NK-92 (cell line): ENCODE results near the gene HLA-DMA.

ENCODE experiments used
- DNase-seq: peaks from one replicate; lab custom pipeline; 2025; ENCODE audit not compliant: unreplicated experiment; lab: John Stamatoyannopoulos, UW

HLA-DMA gene

DNA sequence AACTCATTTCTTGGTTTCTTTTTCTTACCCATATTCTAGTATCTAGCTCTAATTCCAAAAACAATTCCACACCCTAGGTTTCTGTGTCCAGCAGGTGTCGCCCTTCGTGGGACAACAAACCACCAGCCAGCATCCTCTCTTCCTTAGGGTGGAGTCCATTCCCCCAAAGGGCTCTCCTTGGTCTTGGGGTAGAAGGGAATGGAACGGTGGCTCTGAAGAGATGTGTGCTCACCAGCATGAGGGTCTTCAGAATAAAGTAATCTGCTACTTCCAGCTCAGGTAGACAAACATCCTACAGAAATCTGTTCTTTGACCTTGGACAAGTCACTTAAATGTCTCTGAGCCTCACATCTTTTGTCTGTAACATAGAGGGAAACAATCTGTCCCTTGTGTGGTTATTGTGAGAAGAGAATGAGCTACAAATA is 19.2 kb downstream of the HLA-DMA start:
- no peak for DNase-seq

DNA sequence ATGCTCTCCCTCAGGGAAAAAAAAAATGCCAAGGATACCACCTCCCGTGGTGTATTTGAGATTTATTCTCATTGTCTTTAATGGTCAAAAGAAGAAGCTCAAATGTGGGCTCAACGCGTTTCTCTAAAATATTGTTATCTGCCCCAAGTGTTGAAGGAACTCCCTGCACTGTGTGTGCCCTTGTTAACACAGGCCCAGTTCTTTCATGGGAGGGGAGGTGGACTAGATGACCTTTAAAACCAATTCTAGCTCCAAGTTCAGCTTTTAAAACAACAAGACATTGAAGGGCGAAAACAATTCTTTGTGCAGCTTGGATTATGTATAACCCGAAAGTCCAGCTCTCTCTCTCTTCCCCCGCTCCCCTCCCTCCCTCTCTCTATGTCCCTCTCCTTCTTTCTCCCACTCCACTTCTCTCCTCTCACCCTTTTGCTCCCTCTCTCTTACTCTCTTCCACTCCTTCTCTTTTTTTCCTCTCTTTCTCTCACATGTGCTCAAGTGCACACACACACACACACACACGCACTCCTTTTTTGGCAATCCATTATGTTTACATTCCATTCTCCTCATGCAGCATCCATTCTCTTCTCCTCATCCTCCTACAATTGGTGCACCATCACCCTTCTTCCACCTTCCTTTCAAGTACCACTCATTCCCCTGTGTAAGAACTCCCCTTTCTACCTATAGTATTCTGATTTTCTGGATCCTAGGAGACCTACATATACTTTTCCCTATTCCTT is 20.6 kb downstream of the HLA-DMA start:
- no peak for DNase-seq

DNA sequence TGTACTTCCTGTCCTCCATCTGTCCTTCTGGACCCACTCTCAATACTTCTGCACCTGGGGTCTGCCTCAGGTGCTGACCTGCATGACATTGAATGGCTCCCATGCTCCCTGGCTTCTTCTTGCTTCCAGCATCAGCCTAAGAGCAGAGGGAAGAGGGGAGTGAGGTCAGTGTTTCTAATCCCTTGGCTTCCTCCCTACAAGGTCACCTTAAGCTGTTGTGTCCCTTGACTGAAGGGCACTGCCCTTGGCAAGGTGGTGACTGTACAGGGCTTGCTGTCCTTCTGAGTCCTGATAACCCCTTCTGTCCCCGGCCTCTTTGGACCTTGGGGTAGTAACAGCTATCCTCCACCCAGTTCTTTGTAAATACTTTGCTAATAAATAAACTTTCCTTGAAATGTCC is 21.7 kb downstream of the HLA-DMA start:
- no peak for DNase-seq

DNA sequence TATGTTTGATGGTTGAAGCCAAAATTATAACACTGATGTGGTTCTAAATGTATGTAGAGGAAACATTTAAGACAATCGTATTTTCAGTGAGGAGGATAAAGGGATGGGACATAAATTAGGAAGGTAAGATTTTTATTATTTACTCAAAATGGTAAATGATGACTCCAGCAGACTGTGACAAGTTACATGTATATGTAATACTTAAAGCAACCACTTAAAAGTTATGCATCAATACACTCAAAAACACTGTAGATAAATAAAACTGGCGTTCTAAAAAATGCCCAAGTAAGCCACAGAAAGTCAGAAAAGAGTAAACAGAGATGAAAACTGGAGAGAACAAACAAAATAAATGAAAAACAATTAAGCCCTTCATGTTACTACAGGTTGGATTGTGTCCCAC is 30.8 kb downstream of the HLA-DMA start:
- no peak for DNase-seq

DNA sequence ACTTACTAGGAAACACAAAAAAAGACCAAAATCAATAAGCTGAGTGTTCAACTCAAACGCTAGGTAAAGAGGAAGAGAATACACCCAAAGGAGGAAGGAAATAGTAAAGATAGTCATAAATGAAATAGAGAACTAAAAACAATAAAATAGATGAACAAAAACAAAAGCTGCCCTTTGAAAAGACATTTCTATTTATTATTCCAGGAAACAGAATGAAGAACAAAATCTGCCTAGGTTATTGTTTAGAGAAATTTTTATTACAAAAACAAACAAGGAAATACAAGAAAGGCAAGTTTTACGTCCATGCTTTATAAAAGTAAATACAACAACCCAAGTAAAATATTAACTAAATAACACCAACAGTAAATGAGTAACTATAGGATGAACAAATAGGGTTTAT is 32.2 kb downstream of the HLA-DMA start:
- DNase-seq, result no peak

DNA sequence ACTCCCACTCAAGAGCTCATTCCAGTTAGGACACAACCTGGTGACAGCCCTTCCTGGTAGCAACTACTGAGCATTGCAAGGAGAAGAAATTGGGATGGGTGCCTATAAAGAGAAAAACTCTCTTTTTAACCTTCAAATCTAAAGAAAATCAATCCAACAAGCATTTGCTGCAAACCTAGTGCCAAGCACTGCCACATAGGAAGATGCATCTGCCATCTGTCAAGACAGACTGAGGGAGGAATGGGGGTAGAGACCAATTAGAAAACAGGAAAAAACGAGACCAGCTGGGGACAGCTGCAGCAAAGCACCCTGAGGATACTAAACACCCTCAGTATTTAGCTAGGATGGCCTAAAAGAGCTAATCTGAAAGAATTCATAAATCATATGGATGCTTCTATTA is 39.9 kb downstream of the HLA-DMA start:
- no peak for DNase-seq

DNA sequence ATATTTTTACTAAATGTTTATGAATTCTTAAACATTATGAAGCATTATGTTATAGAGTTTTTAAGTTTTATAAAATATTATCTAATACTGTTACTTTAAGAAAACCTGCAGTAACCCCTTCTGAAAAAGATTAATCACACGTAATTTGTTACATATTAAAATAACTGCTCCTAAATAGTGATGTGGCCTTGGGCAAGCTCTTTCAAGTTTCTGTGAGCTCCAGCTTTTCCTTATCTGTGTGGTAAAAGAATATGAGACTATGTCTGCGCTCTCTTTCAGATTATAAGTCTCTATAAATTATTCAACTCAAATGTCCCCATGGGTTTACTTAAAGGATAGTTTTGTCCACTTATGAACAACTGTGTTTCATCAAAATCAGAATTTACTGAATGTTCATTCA is 44.0 kb downstream of the HLA-DMA start:
- no peak for DNase-seq

DNA sequence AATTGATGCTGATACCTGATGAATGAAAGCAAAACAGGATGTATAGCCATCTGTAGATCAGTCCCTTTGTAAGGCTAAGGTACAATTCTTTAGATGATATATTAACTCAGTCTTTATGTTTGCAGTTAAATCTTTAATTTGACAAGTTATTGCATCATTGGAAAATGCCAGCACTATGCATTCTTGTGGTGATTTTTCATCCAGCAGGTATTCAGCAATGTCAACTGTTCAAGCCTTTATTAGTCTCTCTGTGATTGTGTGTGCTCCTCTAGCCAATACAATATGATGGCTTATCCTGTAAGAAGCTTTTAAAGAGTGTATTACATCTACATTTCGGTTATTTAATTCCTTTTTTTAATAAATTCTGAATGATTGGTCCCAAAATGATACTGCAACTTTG is 46.4 kb downstream of the HLA-DMA start:
- no peak for DNase-seq

DNA sequence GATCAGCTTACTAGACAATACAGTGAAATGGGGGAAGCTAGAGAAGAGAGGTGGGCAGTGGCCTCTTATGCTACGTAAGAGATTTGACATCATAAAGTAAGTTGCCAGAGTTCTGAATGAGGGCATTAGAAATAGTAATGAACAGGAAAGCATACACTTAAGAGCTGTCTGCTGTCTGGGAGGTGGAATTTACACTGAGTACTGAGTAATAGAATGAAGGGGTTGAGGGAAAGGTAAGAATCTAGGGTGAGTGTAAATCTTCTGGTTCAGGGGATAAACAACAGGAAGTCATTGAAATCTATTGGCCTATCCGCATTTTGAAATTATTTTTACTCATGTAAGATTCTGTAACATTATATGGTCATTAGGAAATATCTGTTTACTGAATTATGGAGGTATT is 47.8 kb downstream of the HLA-DMA start:
- DNase-seq, result no peak

DNA sequence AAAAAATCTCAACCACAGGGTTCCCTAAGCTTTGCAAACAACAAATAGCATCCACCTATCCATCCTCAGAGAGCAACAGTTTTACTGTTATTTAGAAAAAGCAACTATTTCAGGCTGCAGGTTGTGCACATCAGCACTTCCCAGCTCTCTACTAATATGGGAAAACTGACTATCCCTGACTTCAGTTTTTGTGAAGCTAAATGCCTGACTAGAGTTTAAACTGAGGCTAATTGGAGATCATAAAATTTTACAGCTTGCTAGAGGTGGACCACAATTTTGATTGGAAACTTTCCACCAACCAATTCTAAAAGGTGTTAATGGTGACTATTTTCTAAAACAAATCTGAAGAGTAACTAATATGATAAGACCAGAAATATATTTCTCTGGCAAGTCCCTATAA is 48.9 kb downstream of the HLA-DMA start:
- no peak for DNase-seq
